Kidney epithelial cell (primary cell): ENCODE results near the gene CHD3. TPM values are rescaled to one million over a fixed set of nuclear protein-coding genes. Genes with fewer than 3 reads are reported as not detected.

Experiments
- DNase-seq: peaks from one replicate; pipeline ENCODE4 v3.0.0-alpha.2; 2010; ENCODE audit warnings: low read depth
- H3K27me3 ChIP-seq: 2 replicates; pipeline ENCODE4 v1.6.0; 2011; ENCODE audit warnings: low read length; ENCODE audit not compliant: control insufficient read depth, insufficient read depth
- H3K36me3 ChIP-seq: 2 replicates; pipeline ENCODE4 v1.5.1; 2011; ENCODE audit warnings: low read length; ENCODE audit not compliant: control insufficient read depth, insufficient read depth
- H3K4me3 ChIP-seq: 2 replicates; pipeline ENCODE4 v1.5.1; 2011; ENCODE audit warnings: low read depth, mild to moderate bottlenecking, control low read depth, low read length
- total RNA-seq: library from RNA; depleted of rRNA; stranded (reverse); fragments of >200 nt; gene quantifications from 2 replicates; pipeline ENCODE4 v1.2.3, GENCODE V29; 2015
- TF ChIP-seq, protein P1 (sequence below): IDR thresholded peaks from 2 replicates; pipeline ENCODE4 v1.5.1; 2011; ENCODE audit warnings: mild to moderate bottlenecking, moderate library complexity, low read length, control low read depth, inconsistent platforms; ENCODE audit not compliant: insufficient read depth, poor library complexity, severe bottlenecking

Gene CHD3
- total RNA-seq, 1 donor from 2014 or later, result 42.4 TPM

GRCh38 chr17:7927596-7927995 is 39.0 kb downstream of the CHD3 start:
- DNase-seq, result no peak
- TF ChIP-seq, protein P1, sequence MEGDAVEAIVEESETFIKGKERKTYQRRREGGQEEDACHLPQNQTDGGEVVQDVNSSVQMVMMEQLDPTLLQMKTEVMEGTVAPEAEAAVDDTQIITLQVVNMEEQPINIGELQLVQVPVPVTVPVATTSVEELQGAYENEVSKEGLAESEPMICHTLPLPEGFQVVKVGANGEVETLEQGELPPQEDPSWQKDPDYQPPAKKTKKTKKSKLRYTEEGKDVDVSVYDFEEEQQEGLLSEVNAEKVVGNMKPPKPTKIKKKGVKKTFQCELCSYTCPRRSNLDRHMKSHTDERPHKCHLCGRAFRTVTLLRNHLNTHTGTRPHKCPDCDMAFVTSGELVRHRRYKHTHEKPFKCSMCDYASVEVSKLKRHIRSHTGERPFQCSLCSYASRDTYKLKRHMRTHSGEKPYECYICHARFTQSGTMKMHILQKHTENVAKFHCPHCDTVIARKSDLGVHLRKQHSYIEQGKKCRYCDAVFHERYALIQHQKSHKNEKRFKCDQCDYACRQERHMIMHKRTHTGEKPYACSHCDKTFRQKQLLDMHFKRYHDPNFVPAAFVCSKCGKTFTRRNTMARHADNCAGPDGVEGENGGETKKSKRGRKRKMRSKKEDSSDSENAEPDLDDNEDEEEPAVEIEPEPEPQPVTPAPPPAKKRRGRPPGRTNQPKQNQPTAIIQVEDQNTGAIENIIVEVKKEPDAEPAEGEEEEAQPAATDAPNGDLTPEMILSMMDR, result no peak
- H3K27me3 ChIP-seq, result no peaks in the 10 kb centered on the region
- no peaks in the 10 kb centered on the region for H3K36me3 ChIP-seq
- no peak overlapping the region for H3K4me3 ChIP-seq

GRCh38 chr17:7929158-7930023 is 40.8 kb downstream of the CHD3 start, which contains the start of gene KCNAB3:
Gene KCNAB3 (minus strand): TSS chr17:7929856. CDS start chr17:7929435, 421 bp downstream.
- peak within 1 kb of the TSS; percentile 40 for H3K4me3 ChIP-seq
- DNase-seq, result no peak
- no peaks in the 10 kb centered on the region for H3K27me3 ChIP-seq
- TF ChIP-seq, protein P1, result no peak
- no peaks in the 10 kb centered on the region for H3K36me3 ChIP-seq

DNA sequence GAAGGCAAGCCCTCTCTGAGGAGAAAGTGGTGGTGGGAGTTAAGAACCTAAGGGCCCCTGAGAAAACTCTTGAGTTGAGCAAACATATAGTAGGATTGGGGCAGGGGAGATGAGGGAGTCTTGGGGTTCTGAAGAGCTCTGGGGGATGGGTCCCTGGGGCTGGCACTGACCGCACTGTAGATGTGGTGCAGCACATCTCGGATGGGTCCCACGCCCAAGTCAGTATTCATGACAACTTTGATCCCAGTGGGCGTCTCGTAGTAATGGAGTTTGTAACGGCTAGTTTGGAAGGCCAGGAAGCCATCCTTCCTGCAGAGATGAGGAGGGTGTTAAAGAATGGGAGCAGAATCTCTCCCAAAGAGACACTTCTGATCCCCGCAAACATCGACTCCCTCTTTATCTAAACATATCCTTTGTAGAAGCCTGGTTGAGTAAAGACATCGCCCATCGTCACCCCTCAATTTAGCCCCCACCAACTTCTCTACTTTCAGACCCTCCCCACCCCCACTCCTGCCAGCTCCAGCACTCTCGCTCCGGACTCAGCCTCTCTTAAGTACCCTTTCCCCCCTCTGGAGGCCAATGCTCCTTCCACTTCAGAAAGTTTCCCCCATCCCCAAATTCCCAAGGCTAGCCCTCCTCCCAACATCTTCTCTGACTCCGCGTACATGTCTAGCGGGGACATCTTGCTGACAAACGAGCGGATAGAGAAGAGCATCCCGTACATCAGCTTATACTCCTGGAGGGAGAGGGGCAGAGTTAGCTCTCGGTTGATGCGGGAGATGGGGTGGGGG is 42.4 kb downstream of the CHD3 start:
- TF ChIP-seq, protein P1, result no peak
- Histone ChIP-seq H3K27me3 (no peaks in the 10 kb centered on the region), H3K36me3 (no peaks in the 10 kb centered on the region), H3K4me3 (peak overlapping the region; percentile 62)
- no peak for DNase-seq

- H3K36me3 ChIP-seq, result no peaks in the 10 kb centered on the region
- TF ChIP-seq, protein P1, result no peak
- no peaks in the 10 kb centered on the region for H3K27me3 ChIP-seq
- peak within 1 kb of the TSS; percentile 62 for H3K4me3 ChIP-seq
- DNase-seq, result peak; percentile 98
Measured at GRCh38 chr17:7931709-7932482, 43.3 kb downstream of the CHD3 start, which contains the start of the genes CNTROB and TRAPPC1. Gene CNTROB (plus strand): TSS chr17:7932206. CDS start chr17:7933080, 874 bp downstream. Gene TRAPPC1 (minus strand): TSS chr17:7931946. CDS start chr17:7931829, 117 bp downstream.

DNA sequence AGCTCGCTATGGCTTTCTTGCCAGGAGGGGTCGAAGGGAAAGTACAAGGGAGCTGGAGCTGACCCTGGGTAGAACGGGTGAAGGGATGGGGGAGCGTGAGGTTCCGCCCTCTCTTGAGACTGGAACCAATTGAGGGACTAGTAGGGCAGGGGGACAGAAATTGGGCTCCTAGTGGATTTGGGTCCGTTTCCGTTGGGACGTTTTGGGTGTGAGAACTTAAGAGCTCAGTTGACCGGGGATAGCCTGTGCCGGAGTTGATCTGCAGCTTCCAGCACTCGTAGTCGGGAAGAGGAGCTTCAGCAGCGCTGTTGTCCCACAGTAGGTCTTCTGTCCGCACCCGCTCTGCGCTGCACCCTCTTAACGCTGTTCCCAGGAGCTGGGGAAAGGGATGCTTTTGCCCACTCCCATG is 43.9 kb downstream of the CHD3 start:
- Histone ChIP-seq H3K4me3 (peak overlapping the region; percentile 62), H3K36me3 (no peaks in the 10 kb centered on the region), H3K27me3 (no peaks in the 10 kb centered on the region)
- TF ChIP-seq, protein P1, result no peak
- DNase-seq, result no peak
